SK-N-SH treated with all-trans-retinoic acid at 6 μM for 48 hours (cell line): ENCODE data around the gene ZEB2.

Experiments
- ATAC-seq: fragments of 200-7000 bp; cut with Tn5 transposase; 3 replicates; pipeline ENCODE4 v1.9.1; 2020; ENCODE audit warnings: mild to moderate bottlenecking, moderate library complexity
- ARNTL ChIP-seq: fragments of 450-650 bp; formaldehyde crosslinking; IDR thresholded peaks from 2 replicates; pipeline ENCODE4 v1.5.0; 2020; ENCODE audit warnings: low read depth, mild to moderate bottlenecking, moderate library complexity, borderline replicate concordance
- BACH2 ChIP-seq: fragments of 250-450 bp; sonication (Bioruptor Pico); IDR thresholded peaks from 2 replicates; pipeline ENCODE4 v1.9.0; 2021; ENCODE audit warnings: mild to moderate bottlenecking, borderline replicate concordance
- CSDC2 ChIP-seq: fragments of 250-450 bp; sonication (Bioruptor Pico); IDR thresholded peaks from 2 replicates; pipeline ENCODE4 v1.5.0; 2020; ENCODE audit warnings: mild to moderate bottlenecking, moderate library complexity
- GLIS3 ChIP-seq: fragments of 250-450 bp; sonication (Bioruptor Pico); IDR thresholded peaks from 2 replicates; pipeline ENCODE4 v1.5.0; 2020; ENCODE audit warnings: mild to moderate bottlenecking, moderate library complexity
- ISL1 ChIP-seq: fragments of 250-450 bp; sonication (Bioruptor Pico); IDR thresholded peaks from 2 replicates; pipeline ENCODE4 v2.1.2; 2022; ENCODE audit warnings: mild to moderate bottlenecking, moderate library complexity
- OSR1 ChIP-seq: fragments of 250-450 bp; sonication (Bioruptor Pico); IDR thresholded peaks from 2 replicates; pipeline ENCODE4 v1.8.0; 2022; ENCODE audit warnings: moderate library complexity, mild to moderate bottlenecking, inconsistent platforms
- POU6F1 ChIP-seq: fragments of 250-450 bp; sonication (Bioruptor Pico); IDR thresholded peaks from 2 replicates; pipeline ENCODE4 v1.8.0; 2021; ENCODE audit warnings: low read depth, mild to moderate bottlenecking, moderate library complexity, borderline replicate concordance
- PPARA ChIP-seq: fragments of 250-450 bp; sonication (Bioruptor Pico); IDR thresholded peaks from 2 replicates; pipeline ENCODE4 v1.5.0; 2020; ENCODE audit warnings: mild to moderate bottlenecking, borderline replicate concordance
- RARB ChIP-seq: fragments of 250-450 bp; sonication (Bioruptor Pico); IDR thresholded peaks from 2 replicates; pipeline ENCODE4 v1.8.0; 2021; ENCODE audit warnings: mild to moderate bottlenecking, moderate library complexity
- SNAI2 ChIP-seq: fragments of 250-450 bp; sonication (Bioruptor Pico); IDR thresholded peaks from 2 replicates; pipeline ENCODE4 v1.5.0; 2020; ENCODE audit warnings: mild to moderate bottlenecking, moderate library complexity
- TCF4 ChIP-seq: fragments of 250-450 bp; sonication (Bioruptor Pico); IDR thresholded peaks from 2 replicates; pipeline ENCODE4 v1.8.0; 2021; ENCODE audit warnings: mild to moderate bottlenecking, moderate library complexity, borderline replicate concordance
- TOX ChIP-seq: fragments of 250-450 bp; sonication (Bioruptor Pico); IDR thresholded peaks from 2 replicates; pipeline ENCODE4 v1.8.0; 2021; ENCODE audit warnings: mild to moderate bottlenecking, moderate library complexity, borderline replicate concordance
- TSHZ2 ChIP-seq: fragments of 250-450 bp; sonication (Bioruptor Pico); IDR thresholded peaks from 2 replicates; pipeline ENCODE4 v1.5.0; 2020; ENCODE audit warnings: mild to moderate bottlenecking, moderate library complexity
- ZFP3 ChIP-seq: fragments of 250-450 bp; sonication (Bioruptor Pico); IDR thresholded peaks from 2 replicates; pipeline ENCODE4 v1.5.0; 2020; ENCODE audit warnings: mild to moderate bottlenecking, moderate library complexity
- ZFP30 ChIP-seq: fragments of 450-650 bp; formaldehyde crosslinking; IDR thresholded peaks from 2 replicates; pipeline ENCODE4 v1.5.0; 2022; ENCODE audit warnings: mild to moderate bottlenecking, moderate library complexity
- ZNF565 ChIP-seq: fragments of 450-650 bp; formaldehyde crosslinking; conservative IDR thresholded peaks from 2 replicates; pipeline ENCODE4 v1.5.0; 2020; ENCODE audit warnings: low read depth, mild to moderate bottlenecking, moderate library complexity
- ZNF8 ChIP-seq: fragments of 450-650 bp; formaldehyde crosslinking; IDR thresholded peaks from 2 replicates; pipeline ENCODE4 v1.5.0; 2020; ENCODE audit warnings: mild to moderate bottlenecking, moderate library complexity
- TF ChIP-seq, protein P1 (sequence below): fragments of 250-450 bp; sonication (Bioruptor Pico); IDR thresholded peaks from 2 replicates; pipeline ENCODE4 v1.8.0; 2020; ENCODE audit warnings: mild to moderate bottlenecking, moderate library complexity, borderline replicate concordance
- TF ChIP-seq, protein P2 (sequence below): fragments of 250-450 bp; sonication (Bioruptor Pico); IDR thresholded peaks from 2 replicates; pipeline ENCODE4 v1.5.1; 2020; ENCODE audit warnings: low read depth, mild to moderate bottlenecking, moderate library complexity
- TF ChIP-seq, protein P3 (sequence below): fragments of 250-450 bp; sonication (Bioruptor Pico); IDR thresholded peaks from 2 replicates; pipeline ENCODE4 v1.5.1; 2021; ENCODE audit warnings: mild to moderate bottlenecking, moderate library complexity

ZEB2 gene

DNA sequence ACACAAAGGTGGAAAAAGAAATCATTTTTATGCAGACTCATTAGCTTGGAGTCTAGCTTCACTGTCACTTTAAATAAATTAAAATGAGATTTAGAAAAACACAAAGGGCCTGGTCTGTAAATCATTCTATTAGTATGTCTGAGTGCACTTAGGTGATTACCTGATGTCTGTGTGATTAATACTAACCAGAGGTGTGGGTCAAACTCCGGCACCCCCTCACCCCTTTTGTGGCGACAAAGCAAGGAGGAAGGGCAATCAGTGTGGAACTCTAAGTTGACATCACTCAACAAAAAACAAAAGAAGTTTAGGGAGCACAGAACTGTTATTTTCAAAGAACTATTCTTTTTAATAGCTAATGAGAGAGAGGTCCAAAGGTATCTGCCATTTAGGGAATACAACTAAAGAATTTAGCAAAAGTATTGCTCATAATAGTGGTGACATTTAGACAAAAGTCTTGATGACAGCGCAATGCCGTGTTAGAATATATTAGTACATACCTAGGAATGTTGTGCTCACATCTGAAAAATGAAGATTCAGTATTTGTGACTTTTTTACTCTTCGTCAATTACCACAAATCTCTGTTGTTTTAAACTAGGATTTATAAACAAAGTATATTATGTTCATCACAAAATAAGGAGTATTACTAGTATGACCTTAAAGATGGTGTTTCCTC is 66.3 kb downstream of the ZEB2 start:
- ATAC-seq, result peak; percentile 10; the same call in 1 of the 3 replicates
- TF ChIP-seq TCF4 (CRISPR knock-in tag) (no peak), ZFP30 (no peak), TOX (CRISPR knock-in tag) (no peak), ZNF565 (CRISPR knock-in tag) (no peak), RARB (CRISPR knock-in tag) (no peak), POU6F1 (CRISPR knock-in tag) (no peak), ARNTL (CRISPR knock-in tag) (no peak), CSDC2 (CRISPR knock-in tag) (no peak), GLIS3 (CRISPR knock-in tag) (no peak), ZFP3 (CRISPR knock-in tag) (no peak), ZNF8 (CRISPR knock-in tag) (no peak), BACH2 (CRISPR knock-in tag) (no peak), ISL1 (CRISPR knock-in tag) (no peak), SNAI2 (CRISPR knock-in tag) (no peak)
- TF ChIP-seq, protein P1, sequence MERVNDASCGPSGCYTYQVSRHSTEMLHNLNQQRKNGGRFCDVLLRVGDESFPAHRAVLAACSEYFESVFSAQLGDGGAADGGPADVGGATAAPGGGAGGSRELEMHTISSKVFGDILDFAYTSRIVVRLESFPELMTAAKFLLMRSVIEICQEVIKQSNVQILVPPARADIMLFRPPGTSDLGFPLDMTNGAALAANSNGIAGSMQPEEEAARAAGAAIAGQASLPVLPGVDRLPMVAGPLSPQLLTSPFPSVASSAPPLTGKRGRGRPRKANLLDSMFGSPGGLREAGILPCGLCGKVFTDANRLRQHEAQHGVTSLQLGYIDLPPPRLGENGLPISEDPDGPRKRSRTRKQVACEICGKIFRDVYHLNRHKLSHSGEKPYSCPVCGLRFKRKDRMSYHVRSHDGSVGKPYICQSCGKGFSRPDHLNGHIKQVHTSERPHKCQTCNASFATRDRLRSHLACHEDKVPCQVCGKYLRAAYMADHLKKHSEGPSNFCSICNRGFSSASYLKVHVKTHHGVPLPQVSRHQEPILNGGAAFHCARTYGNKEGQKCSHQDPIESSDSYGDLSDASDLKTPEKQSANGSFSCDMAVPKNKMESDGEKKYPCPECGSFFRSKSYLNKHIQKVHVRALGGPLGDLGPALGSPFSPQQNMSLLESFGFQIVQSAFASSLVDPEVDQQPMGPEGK (CRISPR knock-in tag), result no peak
- TF ChIP-seq, protein P2, sequence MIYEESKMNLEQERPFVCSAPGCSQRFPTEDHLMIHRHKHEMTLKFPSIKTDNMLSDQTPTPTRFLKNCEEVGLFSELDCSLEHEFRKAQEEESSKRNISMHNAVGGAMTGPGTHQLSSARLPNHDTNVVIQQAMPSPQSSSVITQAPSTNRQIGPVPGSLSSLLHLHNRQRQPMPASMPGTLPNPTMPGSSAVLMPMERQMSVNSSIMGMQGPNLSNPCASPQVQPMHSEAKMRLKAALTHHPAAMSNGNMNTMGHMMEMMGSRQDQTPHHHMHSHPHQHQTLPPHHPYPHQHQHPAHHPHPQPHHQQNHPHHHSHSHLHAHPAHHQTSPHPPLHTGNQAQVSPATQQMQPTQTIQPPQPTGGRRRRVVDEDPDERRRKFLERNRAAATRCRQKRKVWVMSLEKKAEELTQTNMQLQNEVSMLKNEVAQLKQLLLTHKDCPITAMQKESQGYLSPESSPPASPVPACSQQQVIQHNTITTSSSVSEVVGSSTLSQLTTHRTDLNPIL (CRISPR knock-in tag), result no peak
- TF ChIP-seq, protein P3, sequence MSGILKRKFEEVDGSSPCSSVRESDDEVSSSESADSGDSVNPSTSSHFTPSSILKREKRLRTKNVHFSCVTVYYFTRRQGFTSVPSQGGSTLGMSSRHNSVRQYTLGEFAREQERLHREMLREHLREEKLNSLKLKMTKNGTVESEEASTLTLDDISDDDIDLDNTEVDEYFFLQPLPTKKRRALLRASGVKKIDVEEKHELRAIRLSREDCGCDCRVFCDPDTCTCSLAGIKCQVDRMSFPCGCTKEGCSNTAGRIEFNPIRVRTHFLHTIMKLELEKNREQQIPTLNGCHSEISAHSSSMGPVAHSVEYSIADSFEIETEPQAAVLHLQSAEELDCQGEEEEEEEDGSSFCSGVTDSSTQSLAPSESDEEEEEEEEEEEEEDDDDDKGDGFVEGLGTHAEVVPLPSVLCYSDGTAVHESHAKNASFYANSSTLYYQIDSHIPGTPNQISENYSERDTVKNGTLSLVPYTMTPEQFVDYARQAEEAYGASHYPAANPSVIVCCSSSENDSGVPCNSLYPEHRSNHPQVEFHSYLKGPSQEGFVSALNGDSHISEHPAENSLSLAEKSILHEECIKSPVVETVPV (CRISPR knock-in tag), result no peak
- TF ChIP-seq, all 23 proteins: peak for 0

- ATAC-seq, result peak; percentile 47
- TF ChIP-seq SNAI2 (CRISPR knock-in tag), result no peak
- TF ChIP-seq, protein P2 (CRISPR knock-in tag), result no peak
- TF ChIP-seq ZFP3 (CRISPR knock-in tag), result no peak
- TF ChIP-seq ISL1 (CRISPR knock-in tag), result no peak
- no peak for TF ChIP-seq PPARA (CRISPR knock-in tag)
- no peak for TF ChIP-seq TOX (CRISPR knock-in tag)
- TF ChIP-seq RARB (CRISPR knock-in tag), result no peak
- no peak for TF ChIP-seq OSR1 (CRISPR knock-in tag)
- TF ChIP-seq ZNF8 (CRISPR knock-in tag), result no peak
- no peak for TF ChIP-seq BACH2 (CRISPR knock-in tag)
- no peak for TF ChIP-seq TSHZ2 (CRISPR knock-in tag)
Observed at GRCh38 chr2:144452989-144453336, 67.0 kb downstream of the ZEB2 start.
